Pons (tissue), 1 donor: ENCODE measurements around the gene MMP17.

ENCODE experiments used
- DNase-seq: peaks from one replicate; pipeline ENCODE4 v3.0.0-alpha.2; 2016; ENCODE audit warnings: low spot score

The MMP17 gene

DNA sequence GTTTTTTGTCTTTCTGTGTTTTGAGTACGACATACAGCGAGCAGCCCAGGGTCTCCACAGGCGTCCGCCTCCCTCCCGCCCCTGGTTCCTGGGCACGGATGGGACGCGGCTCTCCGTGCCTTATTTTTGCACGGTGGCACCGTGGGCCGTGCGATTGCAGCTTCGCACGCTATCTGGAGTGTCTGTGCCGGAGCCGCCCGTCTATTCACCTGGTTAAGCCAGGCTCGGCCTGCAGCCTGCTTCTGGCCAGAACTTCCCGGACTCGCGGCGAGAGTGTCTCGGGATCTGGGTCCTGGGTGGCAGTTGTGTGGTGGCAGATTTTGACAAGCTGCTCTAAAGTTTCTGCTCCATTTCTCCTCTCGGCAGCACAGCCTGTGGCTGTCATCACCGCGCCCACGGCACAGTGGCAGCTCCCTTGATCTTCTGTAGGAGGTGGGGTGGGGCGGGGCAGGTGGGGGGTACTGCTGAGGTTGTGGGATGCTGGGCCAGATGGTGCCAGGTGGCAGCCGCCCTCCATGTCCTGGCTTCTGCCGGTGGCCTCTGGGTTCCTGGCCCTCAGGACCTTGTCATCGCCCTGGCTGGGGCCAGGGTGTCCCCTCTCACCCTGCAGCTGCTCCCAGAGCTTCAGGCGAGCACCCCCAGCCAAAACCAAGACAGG lies 2.9 kb downstream of the MMP17 start:
- peak; percentile 2 for DNase-seq

DNA sequence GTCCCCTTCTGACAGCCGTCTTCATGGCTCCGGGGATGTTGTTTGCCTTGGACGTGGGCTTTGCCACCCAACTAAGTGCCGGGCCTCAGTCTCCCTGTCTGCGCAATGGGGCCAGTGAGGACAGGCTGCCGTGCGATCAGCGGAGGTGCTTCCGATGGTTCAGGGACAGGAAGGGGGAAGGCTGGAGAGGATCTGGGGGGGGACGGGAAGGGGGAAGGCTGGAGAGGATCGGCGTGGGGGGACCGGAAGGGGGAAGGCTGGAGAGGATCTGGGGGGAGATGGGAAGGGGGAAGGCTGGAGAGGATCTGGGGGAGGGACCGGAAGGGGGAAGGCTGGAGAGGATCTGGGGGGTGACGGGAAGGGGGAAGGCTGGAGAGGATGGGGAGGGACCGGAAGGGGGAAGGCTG lies 3.4 kb downstream of the MMP17 start:
- DNase-seq, result peak; percentile 9

DNA sequence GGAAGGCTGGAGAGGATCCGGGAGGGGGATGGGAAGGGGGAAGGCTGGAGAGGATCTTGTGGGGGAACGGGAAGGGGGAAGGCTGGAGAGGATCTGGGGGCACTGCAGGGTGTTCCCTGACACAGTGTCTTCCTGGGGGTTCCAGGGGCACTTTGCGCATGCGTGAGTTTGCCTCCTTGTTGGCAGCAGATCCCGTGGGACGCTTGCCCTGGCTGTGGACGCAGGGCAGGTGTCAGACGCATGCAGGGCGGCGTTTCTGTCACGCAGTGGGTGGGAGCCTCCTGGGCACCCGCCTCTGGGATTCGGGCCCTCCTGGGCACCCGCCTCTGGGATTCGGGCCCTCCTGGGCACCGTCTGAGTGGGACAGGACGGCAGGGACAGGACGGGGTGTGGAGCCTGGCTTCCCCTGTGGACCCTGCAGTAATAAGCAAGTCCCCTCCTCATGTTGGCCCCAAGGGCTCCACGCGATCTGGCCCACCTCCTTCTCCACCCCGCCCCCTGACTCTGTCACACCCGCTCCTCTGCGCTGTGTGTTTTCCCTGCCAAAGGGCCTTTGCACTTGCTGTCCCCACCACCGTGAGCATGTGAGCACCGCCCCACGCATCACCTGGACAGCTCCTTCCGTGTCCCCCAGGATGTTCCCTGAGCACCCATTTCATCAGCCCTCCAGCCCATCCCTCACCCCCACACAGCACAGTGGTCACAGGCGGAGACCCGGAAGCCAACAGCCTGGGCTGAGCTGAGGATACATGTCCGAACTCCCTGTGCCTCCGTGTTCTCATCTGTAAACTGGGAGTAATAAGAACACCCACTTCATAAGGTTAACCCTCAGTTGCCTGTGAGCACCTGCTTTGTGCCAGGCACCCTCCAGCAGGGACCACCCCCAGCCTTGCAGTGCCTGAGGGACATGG lies 4.4 kb downstream of the MMP17 start:
- peak; percentile 9 for DNase-seq

DNA sequence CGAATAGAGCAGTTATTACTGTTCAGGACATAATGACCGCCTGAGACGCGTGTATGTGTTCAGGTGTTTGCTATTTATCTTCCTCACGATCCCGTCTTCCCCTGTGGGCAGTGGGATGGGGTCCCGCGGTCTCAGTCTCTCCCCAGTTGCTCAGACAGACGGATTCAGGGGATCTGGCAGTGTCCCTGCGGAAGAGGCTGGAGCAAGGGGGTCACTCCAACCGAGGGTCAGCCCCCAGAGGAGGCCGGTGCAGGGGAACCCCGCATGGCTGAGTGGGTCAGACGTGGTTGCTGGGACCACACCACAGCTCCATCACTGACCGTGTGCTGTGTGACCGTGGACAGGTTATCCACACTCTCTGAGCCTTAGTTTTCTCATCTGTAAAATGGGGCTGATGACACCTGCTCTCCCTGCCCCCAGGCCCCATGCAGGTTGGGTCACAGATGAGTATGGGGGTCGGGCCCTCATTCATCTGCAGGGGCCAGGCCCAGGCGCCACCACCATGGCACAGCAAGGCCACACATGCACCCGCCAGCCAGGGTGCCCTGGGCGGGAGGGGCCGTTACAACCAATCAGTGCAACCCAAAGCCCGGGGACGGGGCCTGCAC lies 5.2 kb downstream of the MMP17 start:
- DNase-seq, result no peak

DNA sequence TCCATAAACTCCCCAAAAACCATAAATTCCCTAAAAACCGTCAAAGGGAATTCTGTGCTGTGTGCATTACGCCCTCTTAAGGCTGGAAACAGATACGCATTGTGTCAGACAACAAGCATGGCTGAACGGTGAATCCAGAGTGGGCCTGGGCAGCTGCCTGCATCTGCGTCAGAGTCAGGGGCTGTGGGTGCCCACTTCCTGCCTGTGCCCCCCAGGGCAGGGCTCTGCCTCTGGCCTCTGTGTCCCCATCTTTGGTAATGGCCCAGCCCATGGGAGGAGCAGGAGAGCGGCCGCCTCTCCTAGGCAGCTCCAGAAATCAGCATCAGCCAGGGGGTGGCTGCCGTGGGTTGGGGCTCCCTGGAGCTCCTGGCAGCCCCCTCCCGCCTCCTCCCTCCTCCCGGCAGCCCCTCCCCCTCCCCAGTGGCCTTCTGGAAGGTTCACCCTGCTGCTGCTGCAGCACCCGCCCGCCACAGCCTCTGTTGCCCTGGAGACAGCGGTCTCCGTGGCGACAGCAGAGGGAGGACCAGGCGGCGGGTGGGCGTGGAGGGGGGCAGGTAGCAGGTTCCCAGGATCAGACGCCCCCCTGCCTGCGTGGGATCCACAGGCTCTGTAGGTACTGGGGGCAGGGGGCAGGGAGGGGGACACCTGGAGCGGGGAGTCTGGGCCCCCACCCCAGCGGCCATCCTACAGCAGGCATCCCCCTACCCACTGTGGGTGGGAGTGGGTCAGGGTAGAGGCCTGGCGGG lies 5.9 kb downstream of the MMP17 start:
- DNase-seq, result peak; percentile 9

DNA sequence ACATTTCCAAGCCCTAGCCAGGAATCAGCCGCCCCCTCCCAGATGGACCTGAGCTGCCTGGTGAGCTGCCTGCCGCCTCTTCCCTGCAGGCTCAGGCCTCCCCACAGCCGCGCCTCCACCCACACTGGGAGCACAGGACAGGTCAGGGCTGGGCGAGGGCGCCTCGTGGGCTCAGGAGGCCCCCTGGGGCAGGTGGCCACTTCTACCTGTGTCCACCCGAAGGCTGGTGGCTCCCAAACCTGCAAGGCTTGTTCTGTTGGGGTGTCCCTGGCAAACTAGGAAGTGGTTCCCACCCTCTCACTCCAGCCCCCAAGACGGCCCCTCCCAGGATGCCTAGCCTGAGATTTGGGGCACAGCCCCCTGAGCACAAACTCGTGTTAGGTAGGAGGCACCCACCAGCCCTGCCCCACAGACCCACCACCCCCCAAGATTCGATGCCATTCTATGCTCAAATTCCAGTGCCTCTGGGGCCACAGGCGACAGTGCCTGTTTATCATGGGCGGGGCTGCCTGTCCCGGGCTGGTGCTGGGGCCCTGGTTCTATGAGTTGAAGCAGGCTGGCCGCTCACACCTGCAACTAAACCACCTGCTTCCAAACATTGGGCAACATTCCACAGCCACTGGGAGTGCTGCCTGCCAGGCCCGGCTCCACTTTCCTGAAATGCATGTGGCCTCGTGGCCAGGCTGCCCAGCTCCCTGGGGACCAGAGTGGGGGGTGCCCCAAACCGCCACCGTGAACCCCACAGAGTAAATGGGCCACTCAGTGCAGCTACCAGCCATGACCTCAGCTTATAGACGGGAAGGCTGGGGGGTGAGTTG lies 6.8 kb downstream of the MMP17 start:
- no peak for DNase-seq

DNA sequence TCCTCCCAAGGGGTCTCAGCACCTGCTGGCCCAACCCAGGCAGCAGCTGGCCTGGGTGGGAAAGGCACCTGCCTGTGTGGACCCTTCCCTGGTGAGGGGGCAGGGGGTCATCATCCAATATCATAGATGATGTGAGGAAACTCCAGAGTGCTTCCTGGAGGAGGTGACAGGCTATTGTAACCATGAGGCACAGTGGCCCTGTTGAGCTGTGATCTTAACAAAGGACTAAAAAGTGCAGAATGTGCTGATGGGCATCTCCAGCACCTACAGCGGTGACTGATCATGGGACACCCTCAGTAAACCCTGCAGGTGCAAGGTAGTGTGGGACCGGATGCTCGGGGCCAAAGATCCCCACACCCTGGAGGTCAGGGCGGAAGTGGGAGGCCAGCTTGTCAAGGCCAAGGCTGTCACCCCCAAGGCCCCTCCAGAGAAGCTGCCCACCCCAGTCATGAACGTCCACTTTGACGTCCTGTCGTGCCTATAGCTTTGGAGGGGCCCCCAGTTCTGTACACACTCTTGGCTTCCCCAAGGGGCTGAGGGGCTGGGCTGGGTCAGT lies 7.5 kb downstream of the MMP17 start:
- no peak for DNase-seq

DNA sequence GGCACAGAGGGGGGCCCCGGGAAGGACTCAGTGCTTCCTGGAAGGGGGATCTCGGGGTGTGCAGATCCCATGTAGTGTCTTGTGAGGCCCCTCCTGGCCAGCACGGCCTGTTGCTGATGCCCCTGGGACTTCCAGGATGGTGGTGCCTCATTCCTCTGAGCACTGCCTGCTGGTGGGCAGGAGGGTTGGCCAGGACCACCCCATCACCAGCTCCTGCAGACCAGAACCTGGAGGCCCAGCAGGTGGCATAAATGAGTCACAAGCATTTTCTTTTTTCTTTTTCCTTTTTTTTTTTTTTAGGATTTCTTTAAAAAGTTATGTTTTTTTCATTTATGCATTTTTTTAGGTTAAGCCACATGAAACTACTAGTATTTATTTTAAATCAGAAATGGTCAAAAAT lies 8.0 kb downstream of the MMP17 start:
- DNase-seq, result no peak

DNA sequence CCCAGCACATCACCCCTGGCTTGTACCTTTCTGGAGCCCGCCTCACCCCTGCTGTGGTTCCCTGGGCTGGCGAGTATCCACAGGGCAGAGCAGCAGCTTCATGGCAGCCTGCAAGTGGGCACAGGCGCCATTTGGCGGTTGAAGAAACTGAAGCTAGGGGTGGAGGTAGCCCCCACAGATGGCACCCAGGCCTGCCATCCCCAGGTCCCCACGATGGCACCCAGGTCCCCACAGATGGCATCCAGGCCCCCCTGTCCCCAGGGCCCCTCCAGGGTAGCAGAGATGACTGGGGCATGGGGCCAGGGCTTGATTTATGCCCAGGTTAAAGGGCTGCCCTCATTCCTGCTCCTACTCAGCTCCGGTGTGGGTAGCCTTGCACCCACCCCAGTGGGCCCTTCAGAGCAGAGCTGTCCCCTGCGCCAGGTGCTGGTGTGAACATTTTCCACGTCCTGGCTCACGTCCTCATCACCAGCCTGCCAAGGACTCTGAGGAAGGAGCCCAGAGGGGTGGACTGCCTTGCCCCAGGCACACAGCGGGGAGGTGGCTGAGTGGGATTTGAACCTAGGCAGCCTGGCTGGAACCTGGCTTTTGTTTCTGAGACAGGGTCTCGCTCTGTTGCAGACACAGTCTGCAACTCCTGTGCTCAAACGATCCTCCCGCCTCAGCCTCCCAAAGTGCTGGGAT lies 8.7 kb downstream of the MMP17 start:
- DNase-seq, result no peak

DNA sequence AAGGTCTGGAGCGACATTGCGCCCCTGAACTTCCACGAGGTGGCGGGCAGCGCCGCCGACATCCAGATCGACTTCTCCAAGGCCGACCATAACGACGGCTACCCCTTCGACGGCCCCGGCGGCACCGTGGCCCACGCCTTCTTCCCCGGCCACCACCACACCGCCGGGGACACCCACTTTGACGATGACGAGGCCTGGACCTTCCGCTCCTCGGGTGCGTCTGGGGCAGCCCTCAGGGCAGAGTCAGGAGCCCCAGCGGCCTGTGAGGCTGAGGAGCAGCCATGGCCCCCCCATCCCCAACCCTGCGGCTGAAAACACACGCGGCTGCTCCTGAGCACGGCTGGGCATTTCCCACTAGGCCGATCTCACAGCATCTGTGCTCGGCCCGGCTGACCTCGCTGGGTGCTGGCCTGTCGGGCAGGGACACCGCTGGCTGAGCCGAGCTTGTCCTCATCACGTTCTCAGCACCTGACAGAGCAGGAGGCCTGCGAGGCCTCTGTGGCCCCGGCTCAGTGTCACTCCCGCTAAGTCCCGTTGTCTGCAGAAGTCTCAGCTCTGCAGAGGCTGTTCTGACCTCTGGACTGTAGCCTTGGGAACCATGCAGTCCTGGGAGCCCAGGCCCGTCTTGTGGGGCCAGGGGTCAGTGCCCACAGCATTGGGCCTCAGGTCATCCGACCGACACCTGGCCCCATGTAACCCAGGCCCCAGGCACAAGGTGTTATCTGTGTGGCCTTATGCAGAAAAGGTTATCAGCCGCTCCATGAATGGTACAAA lies 12.6 kb downstream of the MMP17 start:
- no peak for DNase-seq

DNA sequence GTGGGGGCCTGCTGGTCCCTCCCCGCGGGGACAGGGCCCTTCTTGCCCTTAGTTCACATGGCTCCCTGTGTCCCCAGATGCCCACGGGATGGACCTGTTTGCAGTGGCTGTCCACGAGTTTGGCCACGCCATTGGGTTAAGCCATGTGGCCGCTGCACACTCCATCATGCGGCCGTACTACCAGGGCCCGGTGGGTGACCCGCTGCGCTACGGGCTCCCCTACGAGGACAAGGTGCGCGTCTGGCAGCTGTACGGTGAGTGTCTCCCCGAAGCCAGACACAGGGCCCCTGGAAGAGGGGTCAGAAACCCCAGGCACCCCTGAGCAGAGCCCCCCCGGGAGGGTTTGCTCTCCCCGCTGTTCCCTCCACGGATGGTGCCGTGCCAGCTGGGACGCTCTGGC lies 13.4 kb downstream of the MMP17 start:
- DNase-seq, result no peak

DNA sequence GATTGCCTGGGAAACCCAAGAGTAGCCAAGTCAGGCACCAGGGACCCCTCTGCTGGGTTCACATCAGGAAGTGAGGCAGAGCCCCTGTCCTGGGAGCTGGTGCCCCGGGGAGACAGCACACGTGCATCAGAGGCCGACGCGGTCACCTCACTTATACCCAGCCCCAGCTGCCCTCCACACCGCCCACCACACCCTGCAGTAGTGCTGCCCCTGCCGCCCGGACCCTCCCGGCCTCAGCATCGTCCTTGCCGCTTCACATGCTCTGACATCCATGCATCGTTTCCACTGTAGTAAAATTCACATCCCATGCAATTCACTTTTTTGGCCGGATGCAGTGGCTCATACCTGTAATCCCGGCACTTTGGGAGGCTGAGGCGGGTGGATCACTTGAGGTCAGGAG lies 14.0 kb downstream of the MMP17 start:
- no peak for DNase-seq

DNA sequence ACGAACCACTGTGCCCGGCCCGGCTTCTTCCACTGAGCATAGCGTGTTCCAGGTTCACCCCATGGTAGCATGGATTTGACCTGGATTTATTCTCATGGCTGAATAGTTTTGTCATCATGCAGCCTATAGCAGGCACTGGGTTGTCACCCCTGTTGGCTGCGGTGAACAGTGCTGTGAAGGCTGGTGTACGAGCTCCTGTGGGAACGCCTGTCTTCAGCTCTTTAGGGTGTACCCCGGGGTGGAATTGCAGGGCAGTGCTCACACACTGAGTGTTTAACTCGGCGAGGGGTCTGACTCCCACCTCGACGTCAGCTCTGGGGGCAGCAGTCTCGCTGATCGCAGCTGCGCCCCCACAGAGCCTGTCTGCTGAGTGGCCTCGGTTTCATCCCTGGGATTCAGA lies 15.3 kb downstream of the MMP17 start:
- DNase-seq, result no peak

DNA sequence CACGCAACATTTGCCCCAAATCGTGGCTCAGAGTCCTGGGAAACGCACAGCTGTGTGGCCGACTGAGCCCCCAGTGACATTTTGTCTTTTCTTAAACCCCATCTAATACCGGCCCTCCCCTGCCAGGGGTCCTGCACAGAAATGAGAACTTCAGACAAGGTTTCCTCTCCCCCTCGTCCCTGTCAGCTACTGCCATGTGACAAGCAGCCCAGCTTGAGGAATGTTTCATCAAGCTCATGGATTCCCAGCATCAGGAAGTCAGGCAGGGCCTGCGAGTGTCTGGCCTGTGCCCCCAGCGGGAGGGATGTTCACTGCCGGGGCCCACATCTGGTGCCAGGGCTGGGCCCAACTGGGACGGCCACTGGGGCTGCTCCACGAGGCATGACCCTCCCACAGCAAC lies 15.9 kb downstream of the MMP17 start:
- DNase-seq, result no peak

DNA sequence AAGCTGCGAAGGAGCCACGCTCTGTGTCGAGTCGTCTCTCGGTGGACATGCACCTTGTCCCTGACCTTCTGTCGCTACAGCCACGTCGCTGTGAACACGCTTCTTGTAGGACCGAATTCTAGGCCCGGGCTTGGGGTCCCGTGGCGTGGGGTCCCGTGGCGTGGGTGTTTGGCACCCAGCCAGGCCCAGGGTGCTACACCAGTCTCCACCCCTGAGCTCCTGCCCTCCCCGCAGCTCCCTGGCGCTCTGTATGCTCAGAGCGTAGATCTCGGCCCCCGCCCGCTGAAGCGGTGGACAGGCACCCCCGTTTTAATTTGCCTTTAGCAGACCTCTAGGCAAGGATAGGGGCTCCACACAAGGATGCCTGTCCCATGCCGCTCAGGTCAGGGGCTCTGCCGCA lies 16.5 kb downstream of the MMP17 start:
- no peak for DNase-seq

DNA sequence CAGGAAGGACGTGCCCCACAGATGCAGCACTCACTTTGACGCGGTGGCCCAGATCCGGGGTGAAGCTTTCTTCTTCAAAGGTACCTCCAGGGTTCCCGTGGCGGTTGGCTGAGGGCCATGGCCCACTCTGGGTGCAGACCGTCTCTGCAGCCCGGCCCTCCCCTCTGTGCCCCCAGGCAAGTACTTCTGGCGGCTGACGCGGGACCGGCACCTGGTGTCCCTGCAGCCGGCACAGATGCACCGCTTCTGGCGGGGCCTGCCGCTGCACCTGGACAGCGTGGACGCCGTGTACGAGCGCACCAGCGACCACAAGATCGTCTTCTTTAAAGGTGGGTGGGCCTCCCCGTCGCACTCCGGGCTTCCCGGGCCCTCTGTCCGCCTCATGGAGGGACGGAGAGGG lies 16.9 kb downstream of the MMP17 start:
- no peak for DNase-seq

DNA sequence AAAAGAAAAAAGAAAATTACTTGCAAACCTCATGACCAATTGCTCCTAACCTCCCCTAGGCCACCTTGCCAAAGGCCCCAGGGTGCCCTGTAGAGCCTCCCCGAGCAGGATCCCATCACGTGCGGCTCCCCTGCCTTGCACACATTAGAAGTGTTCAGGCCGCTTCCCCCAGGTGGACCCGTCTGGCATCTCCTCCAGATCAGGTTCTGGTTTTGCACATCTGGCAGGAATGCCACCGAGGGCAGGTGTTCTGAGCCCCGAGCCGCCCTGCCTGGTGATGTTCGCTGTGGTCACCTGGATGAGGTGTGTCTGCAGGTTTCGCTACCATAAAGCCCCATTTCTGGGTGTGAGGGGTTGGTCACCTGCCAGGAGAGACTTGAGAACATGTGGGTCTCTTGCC lies 19.3 kb downstream of the MMP17 start:
- DNase-seq, result no peak

DNA sequence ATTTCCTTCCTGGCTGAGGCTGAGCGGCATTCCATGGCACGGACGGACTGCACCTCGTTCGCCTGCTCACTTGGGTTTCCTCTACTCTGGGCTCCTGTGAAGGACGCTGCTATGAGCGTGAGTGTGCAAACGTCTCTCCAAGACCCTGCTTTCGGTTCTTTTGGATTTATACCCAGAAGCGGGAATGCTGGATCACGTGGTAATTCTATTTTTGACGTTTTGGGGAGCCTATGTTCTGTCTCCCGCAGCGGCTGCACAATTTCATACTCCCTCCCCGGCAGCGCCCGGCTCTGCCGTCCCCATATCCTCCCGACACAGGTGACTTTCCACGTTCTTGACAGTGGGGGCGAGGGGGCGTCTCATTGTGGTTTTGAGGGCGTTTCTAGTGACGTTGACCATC lies 20.6 kb downstream of the MMP17 start:
- no peak for DNase-seq

DNA sequence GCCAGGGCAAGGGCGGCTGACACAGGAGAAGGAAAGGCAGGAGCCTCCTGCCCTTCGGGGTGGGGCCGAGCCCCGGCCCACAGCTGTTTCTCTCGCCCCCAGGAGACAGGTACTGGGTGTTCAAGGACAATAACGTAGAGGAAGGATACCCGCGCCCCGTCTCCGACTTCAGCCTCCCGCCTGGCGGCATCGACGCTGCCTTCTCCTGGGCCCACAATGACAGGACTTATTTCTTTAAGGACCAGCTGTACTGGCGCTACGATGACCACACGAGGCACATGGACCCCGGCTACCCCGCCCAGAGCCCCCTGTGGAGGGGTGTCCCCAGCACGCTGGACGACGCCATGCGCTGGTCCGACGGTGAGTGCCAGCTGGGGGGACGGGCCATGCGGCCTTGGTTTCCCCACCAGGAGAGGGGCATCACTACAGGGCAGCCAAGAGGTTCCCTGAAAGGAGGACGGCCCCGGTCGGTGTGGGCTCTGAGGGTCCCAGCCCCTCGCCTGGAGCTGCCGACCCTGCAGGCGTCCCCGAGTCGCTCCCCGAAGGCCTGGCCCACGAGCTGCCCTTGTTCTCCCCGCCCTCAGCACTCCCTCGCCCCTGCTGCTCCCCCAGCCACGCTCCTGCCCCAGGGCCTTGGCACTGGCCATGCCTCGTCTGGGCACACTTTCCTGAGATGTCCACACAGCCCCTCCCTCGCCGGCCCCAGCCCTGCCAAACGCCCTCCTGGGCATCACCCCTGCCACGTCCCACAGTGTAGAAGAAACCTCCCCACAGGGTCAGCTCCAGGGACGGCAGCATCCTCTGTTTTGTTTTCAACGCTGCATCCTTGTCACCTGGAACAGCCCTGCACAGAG lies 21.7 kb downstream of the MMP17 start:
- DNase-seq, result no peak
